Measurements from ENCODE around the gene UNC45A.

GRCh38 chr15:90949979-90950675, 15.0 kb downstream of the UNC45A start:
- TF ChIP-seq CTCF (IDR thresholded peaks at IDR 0.05; ENCODE audit: insufficient read depth, low read depth, low read length) (no peak), EZH2 (IDR thresholded peaks at IDR 0.05; ENCODE audit: insufficient read depth, low read length) (no peak)

Measured in astrocyte (in vitro differentiated cells and primary cell).